ENCODE results near the gene RNU6-1.

DNA sequence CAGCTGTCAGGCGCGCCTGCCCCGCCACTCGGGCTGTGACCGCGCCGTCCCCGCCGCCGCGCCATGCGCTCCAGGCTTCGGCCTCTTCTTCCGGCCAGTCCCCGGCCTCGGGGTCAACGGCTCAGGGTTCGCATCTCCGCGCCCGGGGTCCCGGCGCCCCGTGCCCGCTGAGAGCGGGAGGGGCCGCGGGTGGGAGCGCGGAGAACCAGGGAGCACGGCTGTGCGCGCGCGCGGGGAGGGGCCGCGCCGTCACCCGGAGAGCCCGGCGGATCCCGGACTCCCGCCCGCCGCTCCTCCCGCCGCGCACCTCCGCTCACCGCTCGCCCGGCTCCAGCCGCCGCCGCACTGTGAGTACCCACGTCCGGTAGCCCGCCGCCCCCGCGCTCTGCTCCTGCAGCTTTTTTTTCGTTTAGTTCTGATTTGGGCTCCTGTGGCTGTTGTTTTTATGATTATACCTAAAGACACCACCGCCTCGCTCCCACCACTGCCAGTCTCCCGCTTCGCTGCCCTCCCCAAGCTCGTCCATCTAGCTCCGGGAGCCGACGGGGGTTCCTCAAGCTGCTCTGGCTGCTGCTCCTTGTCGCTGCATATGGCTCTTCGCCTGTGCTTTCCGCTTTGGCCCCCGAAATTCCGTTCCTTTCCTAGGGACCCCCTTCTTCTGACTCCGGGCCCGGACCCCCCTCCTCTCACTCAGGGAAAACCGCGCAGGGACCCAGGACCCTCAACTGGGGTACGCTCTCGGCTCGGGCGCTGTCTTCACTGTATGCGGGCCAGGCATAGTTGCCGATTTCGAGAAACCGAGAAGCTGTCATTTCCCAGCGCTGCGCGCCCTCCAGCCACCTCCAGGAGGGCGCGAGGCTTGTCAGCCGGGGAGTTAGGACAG, 16.3 kb downstream of the RNU6-1 start:
- TF ChIP-seq EZH2 (IDR thresholded peaks at IDR 0.05) (no peak), POLR2AphosphoS5 (IDR thresholded peaks at IDR 0.05; ENCODE audit: borderline replicate concordance, low read depth, low read length) (no peak), FOXP2 (optimal IDR thresholded peaks at IDR 0.05; ENCODE audit: control extremely low read depth, extremely low read length, insufficient read depth) (no peak)

Data from SK-N-MC (cell line).